Fibroblast of the aortic adventitia (primary cell): Measurements from ENCODE around the gene REXO5. TPM values are rescaled to one million over a fixed set of nuclear protein-coding genes. Genes with fewer than 3 reads are reported as not detected.
"Not testable (repeated sequence)": the region's sequence is repeated elsewhere in the genome, so short reads cannot be mapped to it uniquely, and the experiment has no call there.

Experiments used
- DNase-seq: peaks from one replicate; pipeline ENCODE4 v3.0.0-alpha.2; 2010; ENCODE audit warnings: low read depth
- H3K4me3 ChIP-seq: 2 replicates; pipeline ENCODE4 v1.5.1; 2011; ENCODE audit warnings: low read depth, mild to moderate bottlenecking, control low read depth, low read length, moderate library complexity
- total RNA-seq: library from RNA; depleted of rRNA; stranded (reverse); fragments of >200 nt; gene quantifications from 2 replicates; pipeline ENCODE4 v1.2.3, GENCODE V29; 2012; ENCODE audit warnings: low replicate concordance
- TF ChIP-seq, protein P1 (sequence below): IDR thresholded peaks from 2 replicates; pipeline ENCODE4 v1.5.1; 2011; ENCODE audit warnings: mild to moderate bottlenecking, low read length, control low read depth, inconsistent platforms; ENCODE audit not compliant: insufficient read depth

The REXO5 gene
- 5.2 and 12.4 TPM in 2 replicates for total RNA-seq

- peak; percentile 92 for DNase-seq
- TF ChIP-seq, protein P1, sequence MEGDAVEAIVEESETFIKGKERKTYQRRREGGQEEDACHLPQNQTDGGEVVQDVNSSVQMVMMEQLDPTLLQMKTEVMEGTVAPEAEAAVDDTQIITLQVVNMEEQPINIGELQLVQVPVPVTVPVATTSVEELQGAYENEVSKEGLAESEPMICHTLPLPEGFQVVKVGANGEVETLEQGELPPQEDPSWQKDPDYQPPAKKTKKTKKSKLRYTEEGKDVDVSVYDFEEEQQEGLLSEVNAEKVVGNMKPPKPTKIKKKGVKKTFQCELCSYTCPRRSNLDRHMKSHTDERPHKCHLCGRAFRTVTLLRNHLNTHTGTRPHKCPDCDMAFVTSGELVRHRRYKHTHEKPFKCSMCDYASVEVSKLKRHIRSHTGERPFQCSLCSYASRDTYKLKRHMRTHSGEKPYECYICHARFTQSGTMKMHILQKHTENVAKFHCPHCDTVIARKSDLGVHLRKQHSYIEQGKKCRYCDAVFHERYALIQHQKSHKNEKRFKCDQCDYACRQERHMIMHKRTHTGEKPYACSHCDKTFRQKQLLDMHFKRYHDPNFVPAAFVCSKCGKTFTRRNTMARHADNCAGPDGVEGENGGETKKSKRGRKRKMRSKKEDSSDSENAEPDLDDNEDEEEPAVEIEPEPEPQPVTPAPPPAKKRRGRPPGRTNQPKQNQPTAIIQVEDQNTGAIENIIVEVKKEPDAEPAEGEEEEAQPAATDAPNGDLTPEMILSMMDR: peak; percentile 63
- peak within 1 kb of the TSS; percentile 96 for H3K4me3 ChIP-seq
Observed at GRCh38 chr16:20806168-20807050, at the start of gene REXO5, which contains the start of gene ERI2. Gene REXO5, plus strand, starts transcription at chr16:20806527. Its CDS starts 427 bp downstream, at chr16:20806954. Gene ERI2, minus strand, starts transcription at chr16:20806472. Its CDS starts 42 bp downstream, at chr16:20806430.

GRCh38 chr16:20760346-20760745 lies 46.0 kb upstream of the REXO5 start:
- no peak overlapping the region for H3K4me3 ChIP-seq
- no peak for DNase-seq
- TF ChIP-seq, protein P1: no peak

DNA sequence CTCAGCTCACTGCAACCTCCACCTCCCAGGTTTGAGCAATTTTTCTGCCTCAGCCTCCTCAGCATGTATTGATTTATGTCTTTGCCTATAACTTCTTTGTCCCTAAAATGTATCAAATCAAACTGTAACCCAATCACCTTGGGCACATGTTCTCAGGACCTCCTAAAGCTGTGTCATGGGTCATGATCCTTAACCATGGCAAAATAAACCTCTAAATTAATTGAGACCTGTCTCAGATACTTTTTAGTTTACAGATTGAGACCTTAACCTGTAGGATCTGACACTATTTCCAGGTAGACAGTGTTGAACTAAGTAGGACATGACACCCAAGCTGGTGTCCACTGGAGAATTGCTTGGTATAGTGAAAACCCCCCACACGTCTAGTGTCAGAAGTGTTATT lies 45.2 kb upstream of the REXO5 start:
- DNase-seq: no peak
- TF ChIP-seq, protein P1: no peak
- H3K4me3 ChIP-seq: no peak overlapping the region

DNA sequence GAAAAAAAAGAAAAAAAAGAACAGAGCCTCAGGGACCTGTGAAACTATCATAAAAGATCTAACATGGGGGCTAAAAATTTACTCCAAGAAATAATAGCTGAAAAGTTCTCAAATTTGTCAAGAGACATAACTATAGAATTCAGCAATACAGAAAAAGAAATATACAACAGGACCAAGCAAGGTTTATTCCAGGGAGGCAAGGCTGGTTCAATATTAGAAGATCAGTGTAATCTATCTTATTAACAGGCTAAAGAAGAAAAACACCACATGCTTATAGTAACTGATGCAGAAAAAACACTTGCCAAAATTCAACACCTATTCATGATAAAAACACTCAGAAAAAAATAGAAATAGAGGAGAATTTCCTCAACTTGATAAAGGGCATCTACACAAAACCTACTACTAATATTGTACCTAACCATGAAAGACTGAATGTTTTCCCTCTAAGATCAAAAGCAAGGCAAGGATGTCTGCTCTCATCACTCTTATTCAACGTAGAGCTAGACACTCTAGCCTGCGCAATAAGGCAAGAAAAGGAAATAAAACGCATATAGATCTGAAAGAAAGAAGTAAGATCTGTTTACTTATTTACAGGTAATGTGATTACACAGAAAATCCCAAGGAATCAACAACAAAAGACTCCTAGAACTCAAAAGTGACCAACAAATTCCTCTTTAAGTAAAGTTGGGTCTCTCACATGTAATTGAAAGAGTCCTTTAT lies 43.8 kb upstream of the REXO5 start:
- no peak for DNase-seq
- H3K4me3 ChIP-seq: no peak overlapping the region
- TF ChIP-seq, protein P1: no peak

- TF ChIP-seq, protein P1: no peak
- peak within 1 kb of the TSS; percentile 61 for H3K4me3 ChIP-seq
- DNase-seq: peak; percentile 76
Observed at GRCh38 chr16:20763461-20764232, 42.7 kb upstream of the REXO5 start, which contains the start of gene ACSM3. Gene ACSM3, plus strand, starts transcription at chr16:20764014. Its CDS starts 6,021 bp downstream, at chr16:20770035.

GRCh38 chr16:20764448-20764847 lies 41.9 kb upstream of the REXO5 start:
- not testable (repeated sequence) for H3K4me3 ChIP-seq, DNase-seq
